DND-41 (cell line): Measurements from ENCODE around the gene CCDC88A.

Source experiments
- CTCF ChIP-seq: IDR thresholded peaks from 2 replicates; pipeline ENCODE4 v1.5.1; 2012; ENCODE audit warnings: borderline replicate concordance, low read length, moderate library complexity, mild to moderate bottlenecking; ENCODE audit not compliant: poor library complexity, severe bottlenecking; ENCODE audit errors: extremely low read depth
- EZH2 ChIP-seq: IDR thresholded peaks from 3 replicates; pipeline ENCODE4 v1.6.1; 2012; ENCODE audit warnings: borderline replicate concordance, low read depth, mild to moderate bottlenecking, moderate library complexity, low read length, inconsistent platforms; ENCODE audit not compliant: severe bottlenecking

GRCh38 chr2:55327470-55328230, 92.0 kb downstream of the CCDC88A start:
- no peak for TF ChIP-seq CTCF
- no peak for TF ChIP-seq EZH2
